Measurements from ENCODE around the gene NUP107. TPM values are rescaled to one million over a fixed set of nuclear protein-coding genes. Genes with fewer than 3 reads are reported as not detected.

The NUP107 gene
- total RNA-seq, 3 donors from 2014 or later: 27.7 to 39.6 (median 32.3) TPM

GRCh38 chr12:68761442-68761812, 74.6 kb downstream of the NUP107 start:
- Histone ChIP-seq H3K4me3 (no peak overlapping the region), H3K4me1 (ENCODE audit: low read depth) (no peaks in the 10 kb centered on the region), H3K9me3 (no peaks in the 10 kb centered on the region), H3K36me3 (ENCODE audit: low read depth) (no peaks in the 10 kb centered on the region)
- no peak for ATAC-seq
- intact Hi-C loops (cut with DNase I, micrococcal nuclease): no loop called here
- no peak for DNase-seq
- no peak for TF ChIP-seq CTCF (IDR thresholded peaks at IDR 0.05)

GRCh38 chr12:68761901-68762630, 75.3 kb downstream of the NUP107 start:
- TF ChIP-seq CTCF (IDR thresholded peaks at IDR 0.05): no peak
- Histone ChIP-seq H3K9me3 (no peaks in the 10 kb centered on the region), H3K4me1 (ENCODE audit: low read depth) (no peaks in the 10 kb centered on the region), H3K36me3 (ENCODE audit: low read depth) (no peaks in the 10 kb centered on the region), H3K4me3 (no peak overlapping the region)
- intact Hi-C loops (cut with DNase I, micrococcal nuclease): no loop called here
- ATAC-seq (peak; percentile 14), DNase-seq (no peak)

GRCh38 chr12:68762691-68763090, 75.9 kb downstream of the NUP107 start:
- DNase-seq (no peak), ATAC-seq (no peak)
- Histone ChIP-seq H3K4me3 (no peak overlapping the region), H3K4me1 (ENCODE audit: low read depth) (no peaks in the 10 kb centered on the region), H3K36me3 (ENCODE audit: low read depth) (no peaks in the 10 kb centered on the region), H3K9me3 (no peaks in the 10 kb centered on the region)
- intact Hi-C loops (cut with DNase I, micrococcal nuclease): no loop called here
- no peak for TF ChIP-seq CTCF (IDR thresholded peaks at IDR 0.05)

- intact Hi-C loops (cut with DNase I, micrococcal nuclease): no loop called here
- TF ChIP-seq CTCF (IDR thresholded peaks at IDR 0.05): no peak
- H3K4me1 ChIP-seq (ENCODE audit: low read depth): no peaks in the 10 kb centered on the region
- no peak for ATAC-seq
- no peaks in the 10 kb centered on the region for H3K36me3 ChIP-seq (ENCODE audit: low read depth)
- H3K4me3 ChIP-seq: no peak overlapping the region
- DNase-seq: no peak
- no peaks in the 10 kb centered on the region for H3K9me3 ChIP-seq
Observed at GRCh38 chr12:68765696-68766095, 78.9 kb downstream of the NUP107 start.

- ATAC-seq (no peak), DNase-seq (no peak)
- Histone ChIP-seq H3K4me3 (no peak overlapping the region), H3K4me1 (ENCODE audit: low read depth) (no peaks in the 10 kb centered on the region), H3K9me3 (no peaks in the 10 kb centered on the region), H3K36me3 (ENCODE audit: low read depth) (no peaks in the 10 kb centered on the region)
- no peak for TF ChIP-seq CTCF (IDR thresholded peaks at IDR 0.05)
- intact Hi-C loops (cut with DNase I, micrococcal nuclease): no loop called here
Observed at GRCh38 chr12:68766646-68767045, 79.9 kb downstream of the NUP107 start.

GRCh38 chr12:68767191-68767590, 80.4 kb downstream of the NUP107 start:
- Histone ChIP-seq H3K4me1 (ENCODE audit: low read depth) (no peaks in the 10 kb centered on the region), H3K36me3 (ENCODE audit: low read depth) (no peaks in the 10 kb centered on the region), H3K4me3 (no peak overlapping the region), H3K9me3 (no peaks in the 10 kb centered on the region)
- DNase-seq (no peak), ATAC-seq (no peak)
- no peak for TF ChIP-seq CTCF (IDR thresholded peaks at IDR 0.05)
- intact Hi-C loops (cut with DNase I, micrococcal nuclease): no loop called here
